ENCODE measurements around the gene RUVBL2. TPM values are rescaled to one million over a fixed set of nuclear protein-coding genes. Genes with fewer than 3 reads are reported as not detected.

Gene RUVBL2
- total RNA-seq, 1 donor: 122 TPM

GRCh38 chr19:48999481-49000325 is 6.0 kb downstream of the RUVBL2 start:
- peak; percentile 87 for TF ChIP-seq CTCF (IDR thresholded peaks at IDR 0.05; ENCODE audit: extremely low read depth, low read depth, low read length)
- Histone ChIP-seq H3K27me3 (ENCODE audit: insufficient read depth, low read length) (no peaks in the 10 kb centered on the region), H3K4me2 (ENCODE audit: insufficient read depth, low read length) (no peak overlapping the region), H3K4me1 (ENCODE audit: insufficient read depth, low read length) (peaks cover 4% of the 10 kb centered on the region), H3K27ac (ENCODE audit: low read depth, low read length) (no peak overlapping the region), H3K36me3 (ENCODE audit: insufficient read depth, low read length) (peaks cover 26% of the 10 kb centered on the region), H3K9me3 (ENCODE audit: low read depth, low read length) (no peaks in the 10 kb centered on the region), H4K20me1 (ENCODE audit: insufficient read depth, low read length) (peaks cover 20% of the 10 kb centered on the region), H3K79me2 (ENCODE audit: insufficient read depth, low read length) (peaks cover 50% of the 10 kb centered on the region), H3K4me3 (ENCODE audit: insufficient read depth, low read length) (no peak overlapping the region), H2AFZ (ENCODE audit: low read length) (no peak overlapping the region)
- peak; percentile 93 for DNase-seq (ENCODE audit: insufficient read length, low spot score, missing footprints)

GRCh38 chr19:49004133-49004532 is 10.4 kb downstream of the RUVBL2 start:
- TF ChIP-seq CTCF (IDR thresholded peaks at IDR 0.05; ENCODE audit: extremely low read depth, low read depth, low read length): no peak
- Histone ChIP-seq H3K36me3 (ENCODE audit: insufficient read depth, low read length) (peaks cover 52% of the 10 kb centered on the region), H3K27me3 (ENCODE audit: insufficient read depth, low read length) (no peaks in the 10 kb centered on the region)

GRCh38 chr19:49004964-49005614 is 11.4 kb downstream of the RUVBL2 start:
- DNase-seq (ENCODE audit: insufficient read length, low spot score, missing footprints): peak; percentile 13
- Histone ChIP-seq H3K9me3 (ENCODE audit: low read depth, low read length) (no peaks in the 10 kb centered on the region), H3K4me2 (ENCODE audit: insufficient read depth, low read length) (no peak overlapping the region), H4K20me1 (ENCODE audit: insufficient read depth, low read length) (no peaks in the 10 kb centered on the region), H3K36me3 (ENCODE audit: insufficient read depth, low read length) (peaks cover 59% of the 10 kb centered on the region), H3K27me3 (ENCODE audit: insufficient read depth, low read length) (no peaks in the 10 kb centered on the region), H3K4me1 (ENCODE audit: insufficient read depth, low read length) (no peaks in the 10 kb centered on the region), H3K27ac (ENCODE audit: low read depth, low read length) (no peak overlapping the region), H3K79me2 (ENCODE audit: insufficient read depth, low read length) (peaks cover 3% of the 10 kb centered on the region), H3K4me3 (ENCODE audit: insufficient read depth, low read length) (no peak overlapping the region), H2AFZ (ENCODE audit: low read length) (no peak overlapping the region)
- no peak for TF ChIP-seq CTCF (IDR thresholded peaks at IDR 0.05; ENCODE audit: extremely low read depth, low read depth, low read length)

More at GRCh38 chr19:49004133-49004532, 10.4 kb downstream of the RUVBL2 start:
- H3K27ac ChIP-seq (ENCODE audit: low read depth, low read length): no peak overlapping the region
- peak; percentile 13 for DNase-seq (ENCODE audit: insufficient read length, low spot score, missing footprints)
- H3K4me3 ChIP-seq (ENCODE audit: insufficient read depth, low read length): no peak overlapping the region
- peaks cover 9% of the 10 kb centered on the region for H4K20me1 ChIP-seq (ENCODE audit: insufficient read depth, low read length)
- H3K79me2 ChIP-seq (ENCODE audit: insufficient read depth, low read length): peaks cover 13% of the 10 kb centered on the region
- no peaks in the 10 kb centered on the region for H3K9me3 ChIP-seq (ENCODE audit: low read depth, low read length)
- H3K4me2 ChIP-seq (ENCODE audit: insufficient read depth, low read length): no peak overlapping the region
- H3K4me1 ChIP-seq (ENCODE audit: insufficient read depth, low read length): no peaks in the 10 kb centered on the region
- no peak overlapping the region for H2AFZ ChIP-seq (ENCODE audit: low read length)

- Histone ChIP-seq H3K4me2 (ENCODE audit: insufficient read depth, low read length) (no peak overlapping the region), H3K27me3 (ENCODE audit: insufficient read depth, low read length) (no peaks in the 10 kb centered on the region), H3K27ac (ENCODE audit: low read depth, low read length) (no peak overlapping the region), H3K9me3 (ENCODE audit: low read depth, low read length) (no peaks in the 10 kb centered on the region), H3K4me3 (ENCODE audit: insufficient read depth, low read length) (no peak overlapping the region), H3K79me2 (ENCODE audit: insufficient read depth, low read length) (peaks cover 3% of the 10 kb centered on the region), H2AFZ (ENCODE audit: low read length) (no peak overlapping the region), H3K4me1 (ENCODE audit: insufficient read depth, low read length) (no peaks in the 10 kb centered on the region), H3K36me3 (ENCODE audit: insufficient read depth, low read length) (peaks cover 63% of the 10 kb centered on the region), H4K20me1 (ENCODE audit: insufficient read depth, low read length) (no peaks in the 10 kb centered on the region)
- no peak for TF ChIP-seq CTCF (IDR thresholded peaks at IDR 0.05; ENCODE audit: extremely low read depth, low read depth, low read length)
- DNase-seq (ENCODE audit: insufficient read length, low spot score, missing footprints): no peak
These were observed 13.2 kb downstream of the RUVBL2 start for GRCh38 chr19:49006905-49007304.

Data from osteoblast (primary cell).